Nephron (organoid): ENCODE measurements around the gene PLXNB1.
"Not testable (repeated sequence)": the region's sequence is repeated elsewhere in the genome, so short reads cannot be mapped to it uniquely, and the experiment has no call there.

ENCODE experiments used
- H3K27ac Mint-ChIP-seq, 3 experiments: 2 replicates each; pipeline ENCODE4 v1.8.0; 2020; ENCODE audit warnings: mixed read lengths in 3 of 3, mild to moderate bottlenecking in 2 of 3, moderate library complexity in 1 of 3
- H3K27me3 Mint-ChIP-seq: 2 replicates; pipeline ENCODE4 v1.8.0; 2021; ENCODE audit warnings: low read depth, mild to moderate bottlenecking, moderate library complexity, mixed read lengths
- H3K36me3 Mint-ChIP-seq: 2 replicates; pipeline ENCODE4 v1.8.0; 2020; ENCODE audit warnings: low read depth, mixed read lengths
- H3K4me1 Mint-ChIP-seq: 2 replicates; pipeline ENCODE4 v1.8.0; 2020; ENCODE audit warnings: mixed read lengths
- H3K4me3 Mint-ChIP-seq, 3 experiments: 2 replicates each; pipeline ENCODE4 v1.8.0; 2020; ENCODE audit warnings: mild to moderate bottlenecking in 3 of 3, mixed read lengths in 3 of 3, moderate library complexity in 2 of 3
- H3K9me3 Mint-ChIP-seq: 2 replicates; pipeline ENCODE4 v1.8.0; 2020; ENCODE audit warnings: mixed read lengths
- CTCF ChIP-seq, 3 experiments: fragments of 200-600 bp; sonication (generic); IDR thresholded peaks; one replicate each; pipeline ENCODE4 v1.5.0; 2021; ENCODE audit warnings: antibody characterized with exemption in 3 of 3; ENCODE audit not compliant: unreplicated experiment in 3 of 3

Gene PLXNB1

GRCh38 chr3:48405343-48405881 lies 24.5 kb downstream of the PLXNB1 start:
- Mint-ChIP-seq H3K27me3 (no peaks in the 10 kb centered on the region), H3K4me1 (no peaks in the 10 kb centered on the region), H3K4me3 (no peak overlapping the region), H3K27ac (no peak overlapping the region), H3K36me3 (peaks cover 35% of the 10 kb centered on the region), H3K9me3 (no peaks in the 10 kb centered on the region)
- no peak for TF ChIP-seq CTCF (IDR thresholded peaks at IDR 0.05; ENCODE audit: unreplicated experiment in 3 of 3)

- peaks cover 31% of the 10 kb centered on the region for H3K36me3 Mint-ChIP-seq
- H3K27me3 Mint-ChIP-seq: no peaks in the 10 kb centered on the region
- no peaks in the 10 kb centered on the region for H3K4me1 Mint-ChIP-seq
- no peak overlapping the region for H3K4me3 Mint-ChIP-seq
- no peak for TF ChIP-seq CTCF (IDR thresholded peaks at IDR 0.05; ENCODE audit: unreplicated experiment in 3 of 3)
- H3K9me3 Mint-ChIP-seq: no peaks in the 10 kb centered on the region
- no peak overlapping the region for H3K27ac Mint-ChIP-seq
Measured at GRCh38 chr3:48404440-48405342, 25.2 kb downstream of the PLXNB1 start.

GRCh38 chr3:48403533-48404439 lies 26.1 kb downstream of the PLXNB1 start:
- H3K27ac Mint-ChIP-seq: no peak overlapping the region
- no peaks in the 10 kb centered on the region for H3K4me1 Mint-ChIP-seq
- no peaks in the 10 kb centered on the region for H3K9me3 Mint-ChIP-seq
- H3K36me3 Mint-ChIP-seq: peaks cover 24% of the 10 kb centered on the region
- H3K4me3 Mint-ChIP-seq: no peak overlapping the region
- H3K27me3 Mint-ChIP-seq: no peaks in the 10 kb centered on the region
- no peak for TF ChIP-seq CTCF (IDR thresholded peaks at IDR 0.05; ENCODE audit: unreplicated experiment in 3 of 3)

- H3K36me3 Mint-ChIP-seq: peaks cover 17% of the 10 kb centered on the region
- no peak overlapping the region for H3K4me3 Mint-ChIP-seq
- no peaks in the 10 kb centered on the region for H3K4me1 Mint-ChIP-seq
- H3K27me3 Mint-ChIP-seq: peaks cover under 1% of the 10 kb centered on the region
- H3K9me3 Mint-ChIP-seq: no peaks in the 10 kb centered on the region
- TF ChIP-seq CTCF (IDR thresholded peaks at IDR 0.05; ENCODE audit: unreplicated experiment in 3 of 3): no peak
- no peak overlapping the region for H3K27ac Mint-ChIP-seq
Measured at GRCh38 chr3:48402907-48403306, 27.0 kb downstream of the PLXNB1 start.

GRCh38 chr3:48402281-48402732 lies 27.6 kb downstream of the PLXNB1 start:
- Mint-ChIP-seq H3K9me3 (no peaks in the 10 kb centered on the region), H3K27ac (peak overlapping the region in 1 of 3 experiments; percentile 16), H3K4me1 (no peaks in the 10 kb centered on the region), H3K27me3 (peaks cover 6% of the 10 kb centered on the region), H3K4me3 (no peak overlapping the region), H3K36me3 (peaks cover 14% of the 10 kb centered on the region)
- TF ChIP-seq CTCF (IDR thresholded peaks at IDR 0.05; ENCODE audit: unreplicated experiment in 3 of 3): no peak

- H3K4me1 Mint-ChIP-seq, H3K27me3 Mint-ChIP-seq, H3K9me3 Mint-ChIP-seq, H3K36me3 Mint-ChIP-seq, H3K27ac Mint-ChIP-seq, H3K4me3 Mint-ChIP-seq: not testable (repeated sequence)
Measured at GRCh38 chr3:48401434-48401901, 28.4 kb downstream of the PLXNB1 start.
